Islet precursor cell (in vitro differentiated cells): ENCODE data around the gene ZBTB8A.
"Not testable (repeated sequence)": the region's sequence is repeated elsewhere in the genome, so short reads cannot be mapped to it uniquely, and the experiment has no call there.

Experiments used
- DNase-seq: peaks from one replicate; pipeline ENCODE4 v3.0.0-alpha.2; 2018

Gene ZBTB8A

DNA sequence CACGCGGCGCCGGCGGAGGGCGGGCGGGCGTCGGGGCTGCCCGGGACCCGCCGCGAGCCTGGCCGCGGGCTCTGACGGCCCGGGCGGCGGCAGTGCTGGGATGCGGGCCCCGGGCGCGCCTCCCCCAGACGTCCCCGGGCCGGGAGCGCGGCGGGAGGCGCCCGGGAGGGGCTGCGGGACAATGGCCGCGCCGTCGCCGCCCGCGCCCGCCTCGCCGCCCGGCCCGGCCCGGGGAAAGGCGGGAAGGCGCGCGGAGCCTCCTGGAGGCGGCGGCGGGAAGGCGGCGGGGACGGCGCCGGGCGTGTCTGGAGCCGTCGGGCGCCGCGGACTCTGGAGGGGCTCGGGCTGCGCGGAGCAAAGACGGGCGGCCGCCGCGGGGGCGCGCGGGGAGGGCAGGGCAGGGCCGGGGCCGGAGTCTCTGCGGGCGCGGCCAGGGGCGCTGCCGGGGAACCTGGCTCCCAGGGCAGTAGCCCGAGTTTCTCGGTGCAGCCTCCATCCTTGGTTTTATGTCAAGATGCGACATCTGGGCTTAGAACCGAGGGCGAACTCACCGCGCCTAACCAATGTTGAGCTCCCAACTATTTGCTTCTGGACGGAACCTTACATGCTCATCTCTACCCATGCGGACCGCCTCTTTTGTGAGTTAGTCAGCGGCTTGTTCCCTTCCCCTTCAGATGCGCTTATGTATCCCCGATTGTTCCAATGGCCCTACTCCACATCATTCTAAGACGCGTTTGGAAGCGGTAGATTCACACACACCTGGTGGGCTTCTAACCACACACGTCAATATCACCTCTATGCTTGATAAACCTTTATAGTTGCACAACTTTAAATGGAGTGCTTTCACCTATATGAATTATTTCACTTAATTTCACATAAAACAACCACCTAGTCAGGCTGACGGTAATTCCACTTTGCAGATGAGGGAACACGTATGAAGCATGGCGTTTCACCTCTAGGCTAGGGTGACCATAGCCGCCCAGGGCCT lies 651 bp downstream of the ZBTB8A start:
- peak; percentile 62 for DNase-seq

DNA sequence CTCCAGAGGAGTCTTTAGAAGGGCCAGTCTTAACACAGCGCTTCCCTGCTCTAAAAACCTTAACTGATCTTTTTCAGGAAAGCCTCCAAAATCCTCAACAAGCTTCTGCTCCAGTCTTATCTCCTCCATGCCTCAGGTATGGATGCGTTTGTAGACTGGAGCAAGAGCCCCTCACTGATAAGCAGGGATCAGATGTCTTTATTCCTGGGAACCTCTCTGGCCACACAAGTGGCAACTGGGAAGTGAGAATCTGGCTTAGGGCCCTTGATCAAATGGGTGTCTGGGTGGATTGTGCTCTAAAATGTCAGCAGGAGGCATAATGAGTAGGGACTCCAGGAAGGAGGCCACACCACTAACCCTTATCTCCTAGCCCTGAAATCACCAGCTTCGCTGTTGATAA lies 1.4 kb downstream of the ZBTB8A start:
- no peak for DNase-seq

DNA sequence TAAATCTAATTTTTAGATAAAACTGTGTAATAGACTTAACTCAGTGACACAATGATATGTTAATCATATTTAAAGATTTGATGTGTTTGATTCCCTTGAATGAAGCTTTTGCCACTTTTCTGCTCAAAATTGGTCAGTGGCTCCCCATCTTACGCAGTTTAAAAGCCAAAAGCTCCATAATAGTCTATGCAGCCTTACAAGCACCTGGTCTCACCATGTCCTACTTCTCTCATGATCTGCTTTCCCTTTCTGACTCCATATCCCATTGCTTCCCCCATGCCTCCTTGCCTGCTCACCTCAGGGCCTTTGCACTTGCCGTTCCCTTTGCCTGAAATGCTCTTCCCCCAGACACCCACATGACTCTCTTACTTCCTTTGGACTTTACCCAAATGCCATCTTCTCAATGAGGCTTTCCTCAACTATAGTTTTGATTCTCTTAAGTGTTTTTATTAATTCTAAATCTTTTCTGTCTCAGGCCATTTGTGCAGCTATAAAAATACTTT lies 1.9 kb downstream of the ZBTB8A start:
- DNase-seq: no peak

DNA sequence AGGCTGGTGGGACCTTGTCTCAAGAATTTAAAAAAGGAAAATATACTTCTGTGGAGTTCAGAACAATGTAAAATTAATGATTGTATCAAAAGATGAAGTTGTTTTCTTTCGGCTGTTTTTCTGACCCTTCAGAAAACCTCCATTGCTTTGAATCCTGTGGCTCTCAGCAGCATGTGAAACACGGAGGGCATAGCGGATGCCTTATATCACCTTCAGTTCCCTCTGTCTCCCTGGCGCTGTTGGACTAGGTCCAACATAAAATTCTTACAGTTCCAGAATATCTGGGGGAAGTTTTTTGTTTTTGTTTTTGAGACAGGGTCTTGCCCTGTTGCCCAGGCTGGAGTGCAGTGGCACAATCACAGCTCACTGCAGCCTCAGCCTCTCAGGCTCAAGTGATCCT lies 7.4 kb downstream of the ZBTB8A start:
- DNase-seq: no peak

DNA sequence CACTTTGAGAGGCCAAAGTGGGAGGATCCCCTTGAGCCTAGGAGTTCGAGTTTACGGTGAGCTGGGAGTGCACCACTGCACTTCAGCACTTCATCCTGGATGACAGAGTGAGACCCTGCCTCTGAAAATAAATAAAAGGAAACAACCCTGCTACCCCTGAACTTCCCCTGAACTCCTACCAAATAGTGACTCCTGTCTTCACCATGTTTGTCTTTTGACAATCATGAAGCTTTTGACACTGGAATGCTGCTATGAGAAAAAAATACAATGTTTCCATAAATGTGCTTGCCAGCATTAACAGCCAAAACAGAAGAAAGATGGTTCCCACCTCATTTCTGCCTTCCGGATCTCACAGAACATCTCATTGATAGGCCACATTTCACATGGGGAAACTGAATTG lies 10.4 kb downstream of the ZBTB8A start:
- DNase-seq: no peak

DNA sequence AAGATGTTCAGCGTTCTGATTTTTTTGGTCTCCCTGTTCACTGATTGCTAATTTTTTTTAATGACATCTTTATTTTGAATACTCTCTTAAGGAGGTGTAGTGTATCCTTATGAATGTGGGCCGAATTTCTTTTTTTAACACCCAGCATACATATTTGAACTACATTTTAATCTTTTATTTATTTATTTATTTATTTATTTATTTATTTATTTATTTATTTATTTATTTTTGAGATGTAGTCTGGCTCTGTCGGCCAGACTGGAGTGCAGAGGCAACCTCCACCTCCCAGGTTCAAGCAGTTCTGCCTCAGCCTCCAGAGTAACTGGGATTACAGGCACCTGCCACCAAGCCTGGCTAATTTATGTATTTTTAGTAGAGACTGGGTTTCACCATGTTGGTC lies 15.1 kb downstream of the ZBTB8A start:
- DNase-seq: no peak

DNA sequence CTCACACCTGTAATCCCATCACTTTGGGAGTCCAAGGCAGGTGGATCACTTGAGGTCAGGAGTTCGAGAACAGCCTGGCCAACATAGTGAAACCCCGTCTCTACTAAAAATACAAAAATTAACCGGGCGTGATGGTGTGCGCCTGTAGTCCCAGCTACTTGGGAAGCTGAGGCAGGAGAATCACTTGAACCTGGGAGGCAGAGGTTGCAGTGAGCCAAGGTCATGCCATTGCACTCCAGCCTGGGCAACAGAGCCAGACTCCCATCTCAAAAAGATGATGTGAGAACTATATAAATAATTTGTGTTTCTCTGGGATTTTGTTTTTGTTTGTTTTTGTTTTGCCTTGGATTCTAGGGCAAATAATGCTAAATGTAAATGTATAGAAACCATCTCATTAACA lies 17.8 kb downstream of the ZBTB8A start:
- not testable (repeated sequence) for DNase-seq

DNA sequence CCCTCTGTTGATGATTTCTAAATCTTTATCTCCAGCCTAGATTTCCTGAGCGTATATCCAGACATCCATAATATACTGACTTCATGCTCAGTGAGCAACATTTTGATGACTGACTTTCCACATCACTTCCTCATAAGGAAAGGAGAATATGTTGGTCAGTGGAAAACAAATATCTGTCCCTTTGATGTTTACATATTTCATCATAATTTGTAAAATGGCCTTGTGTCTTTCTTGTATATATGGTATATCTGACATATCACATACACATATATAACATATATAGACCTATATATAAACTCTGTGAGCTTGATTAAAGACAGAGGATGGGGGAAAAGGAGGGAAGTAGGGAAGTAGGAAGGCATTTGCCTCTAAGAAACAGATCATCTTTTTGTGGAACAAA lies 18.6 kb downstream of the ZBTB8A start:
- DNase-seq: no peak

DNA sequence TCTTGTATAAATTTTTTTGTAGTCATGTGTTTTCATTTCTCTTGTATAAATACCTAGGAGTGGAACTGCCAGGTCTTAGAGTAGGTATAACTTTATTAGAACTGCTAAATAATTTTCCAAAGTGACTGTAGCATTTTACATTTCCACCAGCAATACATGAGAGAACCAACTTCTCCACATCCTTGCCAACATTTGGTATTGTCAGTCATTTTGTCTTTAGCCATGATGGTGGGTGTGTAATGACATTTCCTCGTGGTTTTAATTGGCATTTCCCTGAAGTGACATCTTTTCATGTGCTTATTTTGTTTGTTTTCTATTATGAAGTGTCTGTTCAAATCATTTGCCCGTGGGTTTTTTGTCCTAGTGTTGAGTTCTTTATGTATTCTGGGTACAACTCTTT lies 29.7 kb downstream of the ZBTB8A start:
- DNase-seq: no peak

DNA sequence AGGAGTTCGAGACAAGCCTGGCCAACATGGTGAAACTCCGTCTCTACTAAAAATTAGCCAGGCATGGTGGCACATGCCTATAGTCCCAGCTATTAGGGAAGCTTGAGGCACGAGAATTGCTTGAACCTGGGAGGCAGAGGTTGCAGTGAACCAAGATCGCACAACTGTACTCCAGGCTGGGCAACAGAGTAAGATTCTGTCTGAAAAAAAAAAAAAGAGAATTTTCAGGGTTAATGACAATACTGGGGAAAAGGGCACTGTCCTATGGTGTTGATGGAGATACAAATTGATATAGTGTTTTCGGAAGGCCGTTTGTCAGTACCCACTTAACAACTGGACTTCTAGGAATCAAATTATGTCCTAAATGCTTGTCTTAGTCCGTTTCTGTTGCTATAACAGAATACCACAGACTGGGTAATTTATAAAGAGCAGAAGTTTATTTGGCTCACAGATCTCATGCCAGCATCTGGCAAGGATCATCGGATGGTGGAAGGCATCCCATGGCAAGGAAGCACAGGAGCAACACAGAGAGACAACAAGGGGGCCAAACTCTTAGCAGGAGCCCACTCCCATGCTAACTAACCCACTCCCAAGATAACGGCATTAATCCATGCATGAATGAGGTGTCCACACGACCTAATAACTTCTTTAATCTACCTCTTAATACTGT lies 41.3 kb downstream of the ZBTB8A start:
- DNase-seq: no peak

DNA sequence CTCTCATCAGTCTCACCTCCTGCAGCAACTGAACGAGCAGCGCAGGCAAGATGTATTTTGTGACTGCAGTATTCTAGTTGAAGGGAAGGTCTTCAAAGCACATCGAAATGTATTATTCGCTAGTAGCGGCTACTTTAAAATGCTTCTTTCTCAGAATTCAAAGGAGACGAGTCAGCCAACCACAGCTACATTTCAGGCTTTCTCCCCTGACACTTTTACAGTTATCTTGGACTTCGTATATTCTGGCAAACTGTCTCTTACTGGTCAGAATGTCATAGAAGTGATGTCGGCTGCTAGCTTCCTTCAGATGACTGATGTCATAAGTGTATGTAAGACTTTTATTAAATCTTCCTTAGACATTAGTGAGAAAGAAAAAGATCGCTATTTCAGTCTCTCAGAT lies 53.7 kb downstream of the ZBTB8A start:
- no peak for DNase-seq

DNA sequence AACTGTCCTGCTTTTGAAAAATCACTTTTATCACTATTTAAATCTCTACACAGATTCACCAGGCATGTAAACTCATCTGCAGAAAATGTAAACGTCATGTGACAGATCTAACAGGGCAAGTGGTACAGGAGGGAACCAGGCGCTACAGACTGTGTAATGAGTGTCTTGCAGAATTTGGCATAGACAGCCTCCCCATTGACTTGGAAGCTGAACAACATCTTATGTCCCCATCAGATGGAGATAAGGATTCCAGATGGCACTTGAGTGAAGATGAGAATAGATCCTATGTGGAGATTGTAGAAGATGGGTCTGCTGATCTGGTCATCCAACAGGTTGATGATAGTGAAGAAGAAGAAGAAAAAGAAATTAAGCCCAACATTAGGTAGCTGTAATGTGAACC lies 60.8 kb downstream of the ZBTB8A start:
- no peak for DNase-seq

DNA sequence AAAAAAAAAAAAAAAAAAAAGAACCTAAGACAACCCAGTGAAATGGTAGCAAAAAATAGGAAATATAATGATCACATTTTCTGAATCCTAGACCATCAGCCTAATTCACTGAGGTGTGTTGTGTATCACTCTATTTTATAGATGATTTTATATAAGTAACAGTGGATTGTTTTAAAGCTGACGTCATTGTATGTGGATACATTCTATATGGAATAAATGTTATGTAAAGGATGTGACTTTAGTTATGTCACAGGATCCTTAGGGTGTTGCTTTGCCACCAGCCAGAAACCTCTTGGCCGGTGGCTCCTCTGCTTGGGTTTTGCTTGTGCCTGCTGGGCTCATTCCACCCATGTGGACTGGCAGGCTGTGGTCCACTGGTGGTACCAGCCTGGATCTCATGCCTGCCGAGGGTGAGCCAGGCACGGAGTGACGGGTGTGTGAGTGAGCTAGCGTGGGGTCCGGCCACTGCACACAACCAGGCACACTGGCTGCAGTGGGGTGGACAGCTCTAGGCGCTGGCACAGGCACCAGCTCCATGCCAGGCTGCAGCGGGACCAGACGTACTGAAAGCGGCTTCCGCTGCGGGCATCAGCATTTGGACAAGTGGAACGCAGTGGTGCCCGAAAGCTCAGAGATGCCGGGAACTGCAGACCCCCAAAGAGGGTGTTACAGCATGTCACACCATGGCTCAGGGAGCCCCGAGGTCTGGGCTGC lies 66.6 kb downstream of the ZBTB8A start:
- DNase-seq: no peak

DNA sequence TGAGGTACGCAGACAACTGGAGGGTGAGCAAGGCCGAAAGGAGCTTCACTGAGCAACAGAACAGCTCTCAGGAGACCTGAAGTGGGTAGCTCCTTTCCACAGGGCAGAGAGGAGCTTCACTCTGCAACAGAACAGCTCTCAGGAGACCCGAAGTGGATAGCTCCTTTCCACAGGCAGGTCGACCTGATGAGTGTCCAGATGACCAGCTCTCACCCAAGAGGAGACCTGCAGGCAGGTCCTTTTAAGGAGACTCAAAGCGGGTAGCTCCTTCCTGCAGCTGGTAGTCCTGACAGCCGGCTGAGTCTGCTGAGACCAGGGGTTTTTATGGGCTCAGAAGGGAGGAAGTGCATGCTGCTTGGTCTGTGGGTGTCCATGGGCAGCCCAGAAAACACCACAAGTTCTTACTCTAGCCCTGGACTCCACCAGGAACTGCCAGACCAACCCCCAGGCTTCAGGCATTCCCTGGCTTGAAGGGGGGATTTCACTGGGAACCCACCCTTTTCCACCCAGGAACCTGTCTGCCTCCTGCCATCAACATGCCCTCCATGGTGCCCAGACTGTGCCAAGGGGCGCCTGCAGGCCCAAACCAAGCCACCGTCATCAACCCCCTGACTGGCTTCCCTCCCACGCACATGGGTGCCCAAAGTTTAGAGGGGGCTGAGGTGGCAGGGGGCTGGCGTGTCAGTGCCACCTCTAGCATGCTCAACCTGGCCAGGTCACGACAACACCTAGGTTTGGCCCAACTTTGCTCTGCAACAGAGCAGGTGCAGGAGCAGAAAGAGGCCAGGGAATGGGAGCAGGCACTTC lies 67.5 kb downstream of the ZBTB8A start:
- peak; percentile 52 for DNase-seq

DNA sequence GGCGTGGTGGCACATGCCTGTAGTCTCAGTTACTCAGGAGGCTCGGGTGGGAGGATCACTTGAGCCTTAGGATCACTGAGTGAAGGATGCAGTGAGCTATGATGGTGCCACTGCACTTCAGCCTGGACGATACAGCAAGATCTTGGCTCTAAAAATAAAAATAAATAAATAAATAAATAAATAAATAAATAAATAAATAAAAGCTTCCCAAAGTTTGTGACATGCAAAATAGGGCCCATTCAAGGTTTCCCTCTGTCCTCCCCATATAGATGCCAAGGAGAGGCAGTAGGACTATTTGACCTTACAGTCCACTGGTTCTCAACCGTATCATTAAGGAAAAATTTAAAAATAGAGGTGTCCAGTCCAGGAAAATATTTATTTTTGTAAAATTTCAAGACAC lies 70.0 kb downstream of the ZBTB8A start:
- no peak for DNase-seq

DNA sequence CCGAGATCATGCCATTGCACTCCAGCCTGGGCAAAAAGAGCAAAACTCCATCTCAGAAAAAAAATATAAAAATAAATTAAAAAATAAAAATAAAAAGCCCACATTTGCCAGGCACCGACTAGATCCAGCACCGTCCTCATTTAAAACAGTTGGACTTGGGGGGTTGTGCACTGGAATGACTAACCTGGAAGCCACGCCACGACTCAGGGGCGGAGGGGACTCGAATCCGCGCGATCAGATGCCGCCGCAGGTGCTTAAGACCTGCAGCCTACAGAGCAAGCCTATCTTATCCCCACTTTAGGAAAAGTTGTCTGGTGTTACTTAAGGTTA lies 72.6 kb downstream of the ZBTB8A start:
- DNase-seq: no peak

DNA sequence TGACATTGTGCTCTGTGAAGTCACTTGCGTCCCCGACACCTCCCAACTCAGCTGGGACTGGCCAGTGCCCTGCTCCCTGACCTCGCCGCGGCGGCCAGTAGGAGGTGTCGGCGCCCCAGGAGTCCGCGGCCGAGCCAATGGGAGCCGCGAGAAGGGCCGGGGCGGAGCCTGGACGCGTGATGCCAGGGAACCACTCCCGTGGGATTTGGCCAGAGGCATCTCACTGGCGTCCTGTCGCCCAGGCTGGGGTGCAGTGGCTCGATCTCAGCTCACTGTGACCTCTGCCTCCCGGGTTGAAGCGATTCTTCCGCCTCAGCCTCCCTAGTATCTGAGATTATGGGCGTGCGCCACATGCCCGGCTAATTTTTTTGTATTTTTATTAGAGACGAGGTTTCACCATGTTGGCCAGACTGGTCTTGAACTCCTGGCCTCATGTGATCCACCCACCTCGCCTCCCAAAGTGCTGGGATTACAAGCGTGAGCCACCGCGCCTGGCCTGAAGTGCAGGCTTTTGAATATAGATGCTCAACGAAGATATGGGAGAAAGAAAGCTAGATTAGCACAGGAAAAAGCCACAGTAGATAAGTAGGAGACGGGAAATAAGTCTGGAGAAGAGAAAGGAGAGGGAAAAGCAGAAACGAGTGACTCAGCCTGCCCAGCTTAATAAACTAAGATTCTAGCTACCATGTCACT lies 73.1 kb downstream of the ZBTB8A start:
- DNase-seq: peak; percentile 91

DNA sequence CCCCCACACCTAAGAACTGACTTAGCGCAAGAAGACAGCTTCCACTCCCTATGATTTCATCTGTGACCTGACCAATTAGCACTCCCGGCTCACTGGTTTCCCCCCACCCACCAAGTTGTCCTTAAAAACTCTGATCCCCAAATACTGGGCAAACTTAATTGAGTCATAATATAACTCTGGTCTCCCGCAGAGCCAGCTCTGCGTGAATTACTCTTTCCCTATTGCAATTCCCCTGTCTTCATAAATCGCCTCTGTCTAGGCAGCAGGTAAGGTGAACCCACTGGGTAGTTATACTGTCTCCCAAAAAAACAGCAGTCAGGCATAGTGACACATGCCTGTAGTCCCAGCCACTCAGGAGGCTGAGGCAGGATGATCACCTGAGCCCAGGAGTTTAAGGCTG lies 74.2 kb downstream of the ZBTB8A start:
- no peak for DNase-seq

DNA sequence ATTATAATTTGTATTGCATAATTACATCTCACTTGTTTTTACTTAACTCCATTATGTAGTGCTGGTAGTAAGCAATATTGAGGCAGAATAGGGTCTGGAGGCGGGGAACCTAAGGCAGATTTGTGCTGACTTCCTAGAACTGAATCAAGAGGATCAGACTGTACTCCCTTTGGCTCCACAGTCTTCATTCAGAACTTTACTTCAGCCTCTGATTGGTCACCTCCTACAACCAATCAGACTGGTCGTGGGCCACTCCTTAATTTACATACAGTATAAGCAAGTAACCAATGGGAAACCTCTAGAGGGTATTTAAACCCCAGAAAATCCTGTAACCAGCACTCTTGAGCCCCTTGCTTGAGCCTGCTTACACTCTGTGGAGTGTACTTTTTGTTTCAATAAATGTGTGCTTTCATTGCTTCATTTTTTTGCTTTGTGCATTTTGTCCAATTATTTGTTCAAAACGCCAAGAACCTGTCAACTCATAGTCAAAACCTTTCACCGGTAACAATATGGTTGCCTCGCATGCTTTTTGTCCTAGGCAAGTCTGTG lies 79.5 kb downstream of the ZBTB8A start:
- no peak for DNase-seq

DNA sequence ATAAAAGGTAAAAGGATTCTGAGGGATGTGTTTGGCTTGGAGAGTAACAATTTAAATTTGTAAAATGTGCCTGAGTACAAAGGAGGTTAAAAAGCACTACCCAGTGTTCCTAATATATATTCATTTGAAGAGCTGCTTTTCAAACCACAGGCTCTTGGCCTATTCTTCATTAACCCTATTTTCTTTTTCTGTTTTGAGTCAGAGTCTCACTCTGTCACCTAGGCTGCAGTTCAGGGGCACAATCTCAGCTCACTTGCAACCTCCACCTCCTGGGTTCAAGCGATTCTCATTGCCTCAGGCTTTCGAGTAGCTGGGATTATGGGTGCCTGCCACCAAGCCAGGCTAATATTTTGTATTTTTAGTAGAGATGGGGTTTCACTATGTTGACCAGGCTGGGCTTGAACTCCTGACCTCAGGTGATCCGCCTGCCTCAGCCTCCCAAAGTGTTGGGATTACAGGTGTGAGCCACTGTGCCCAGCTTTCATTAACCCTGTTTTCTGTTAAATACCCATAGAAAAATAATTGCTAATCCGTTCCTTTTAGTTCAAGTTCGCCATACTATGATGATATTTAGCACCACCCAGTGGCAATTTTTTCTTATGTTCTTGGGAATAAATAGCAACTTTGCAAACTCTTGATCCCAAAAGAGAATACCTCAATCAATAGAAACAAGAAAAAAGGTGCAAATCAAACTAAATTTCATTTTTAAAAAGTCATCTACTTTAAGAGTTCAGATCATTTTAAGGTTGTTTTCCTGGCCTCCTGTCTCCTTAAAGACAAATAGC lies 80.7 kb downstream of the ZBTB8A start:
- DNase-seq: no peak

DNA sequence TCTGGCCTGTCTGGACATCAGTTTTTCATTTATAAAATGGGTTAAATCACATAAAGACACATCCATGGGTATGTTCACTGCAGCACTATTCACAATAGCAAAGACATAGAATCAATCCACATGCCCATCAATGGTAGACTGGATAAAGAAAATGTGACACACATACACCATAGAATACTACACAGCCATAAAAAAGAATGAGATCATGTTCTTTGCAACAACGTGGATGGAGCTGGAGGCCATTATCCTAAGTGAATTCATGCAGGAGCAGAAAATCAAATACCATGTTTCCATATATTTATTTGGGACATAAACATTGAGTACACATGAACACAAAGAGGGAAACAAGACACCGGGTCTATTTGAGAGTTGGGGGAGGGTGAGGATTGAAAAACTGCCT lies 83.0 kb downstream of the ZBTB8A start:
- no peak for DNase-seq
